GM23338 (cell line): ENCODE data around the gene VARS2. TPM values are rescaled to one million over a fixed set of nuclear protein-coding genes. Genes with fewer than 3 reads are reported as not detected.

ENCODE experiments used
- ATAC-seq: fragments of 200-7000 bp; cut with Tn5 transposase; 3 replicates; pipeline ENCODE4 v1.9.1; 2020
- DNase-seq: peaks from one replicate; pipeline ENCODE4 v3.0.0-alpha.2; 2015; ENCODE audit warnings: low spot score
- H2AFZ ChIP-seq: fragments of 200-600 bp; sonication (generic); 2 replicates; pipeline ENCODE4 v1.8.0; 2016; ENCODE audit warnings: antibody characterized with exemption, mild to moderate bottlenecking, moderate library complexity
- H3F3A ChIP-seq: fragments of 200-600 bp; sonication (generic); replicated peaks from 2 replicates; pipeline ENCODE4 v1.8.0; 2017; ENCODE audit warnings: antibody characterized with exemption, mixed run types, low read depth
- H3K27ac ChIP-seq: fragments of 200-600 bp; sonication (generic); 2 replicates; pipeline ENCODE4 v1.6.1; 2016; ENCODE audit warnings: low read depth
- H3K27me3 ChIP-seq: fragments of 200-600 bp; sonication (generic); 2 replicates; pipeline ENCODE4 v1.8.0; 2016; ENCODE audit warnings: mild to moderate bottlenecking, mixed run types, moderate library complexity; ENCODE audit not compliant: insufficient read depth
- H3K36me3 ChIP-seq: fragments of 200-600 bp; sonication (generic); 2 replicates; pipeline ENCODE4 v1.8.0; 2016; ENCODE audit warnings: mild to moderate bottlenecking; ENCODE audit not compliant: insufficient read depth
- H3K4me1 ChIP-seq: fragments of 200-600 bp; sonication (generic); 2 replicates; pipeline ENCODE4 v1.8.0; 2016; ENCODE audit warnings: mild to moderate bottlenecking, moderate library complexity; ENCODE audit not compliant: insufficient read depth
- H3K4me2 ChIP-seq: fragments of 200-600 bp; sonication (generic); 2 replicates; pipeline ENCODE4 v1.7.1; 2017; ENCODE audit warnings: mixed run types
- H3K4me3 ChIP-seq: fragments of 200-600 bp; sonication (generic); 2 replicates; pipeline ENCODE4 v1.6.1; 2016; ENCODE audit warnings: mixed run types
- H3K79me2 ChIP-seq: fragments of 200-600 bp; sonication (generic); replicated peaks from 2 replicates; pipeline ENCODE4 v1.8.0; 2017; ENCODE audit warnings: mild to moderate bottlenecking; ENCODE audit not compliant: insufficient read depth
- H3K9me2 ChIP-seq: fragments of 200-600 bp; sonication (generic); 2 replicates; pipeline ENCODE4 v1.8.0; 2017; ENCODE audit not compliant: insufficient read depth
- H4K20me1 ChIP-seq: fragments of 200-600 bp; sonication (generic); replicated peaks from 2 replicates; pipeline ENCODE4 v1.8.0; 2017; ENCODE audit warnings: mild to moderate bottlenecking; ENCODE audit not compliant: insufficient read depth
- H3K27ac Mint-ChIP-seq: 2 replicates; pipeline ENCODE4 v1.8.0; 2020; ENCODE audit warnings: inconsistent platforms, mild to moderate bottlenecking, moderate library complexity, mixed read lengths
- H3K27me3 Mint-ChIP-seq: 3 replicates; pipeline ENCODE4 v1.8.0; 2022; ENCODE audit warnings: low read depth, mild to moderate bottlenecking, moderate library complexity, mixed read lengths, inconsistent platforms; ENCODE audit not compliant: insufficient read depth, poor library complexity
- H3K36me3 Mint-ChIP-seq: 3 replicates; pipeline ENCODE4 v1.8.0; 2021; ENCODE audit warnings: low read depth, mild to moderate bottlenecking, inconsistent platforms, moderate library complexity, mixed read lengths
- H3K4me1 Mint-ChIP-seq: 3 replicates; pipeline ENCODE4 v1.8.0; 2020; ENCODE audit warnings: mild to moderate bottlenecking, inconsistent platforms, mixed read lengths
- H3K4me3 Mint-ChIP-seq: 3 replicates; pipeline ENCODE4 v1.8.0; 2021; ENCODE audit warnings: moderate library complexity, mild to moderate bottlenecking, inconsistent platforms, mixed read lengths
- H3K9me3 Mint-ChIP-seq: 3 replicates; pipeline ENCODE4 v1.8.0; 2020; ENCODE audit warnings: moderate library complexity, mild to moderate bottlenecking, inconsistent platforms, mixed read lengths
- CREB1 ChIP-seq: fragments of 250-450 bp; sonication (Bioruptor Pico); IDR thresholded peaks from 2 replicates; pipeline ENCODE4 v1.5.0; 2020; ENCODE audit warnings: low read depth, mild to moderate bottlenecking, moderate library complexity
- EZH2 ChIP-seq: fragments of 200-600 bp; sonication (generic); IDR thresholded peaks from one replicate; pipeline ENCODE4 v1.8.0; 2017; ENCODE audit warnings: antibody characterized with exemption, mild to moderate bottlenecking, low read depth; ENCODE audit not compliant: unreplicated experiment
- EZH2phosphoT487 ChIP-seq: fragments of 200-600 bp; sonication (generic); IDR thresholded peaks from one replicate; pipeline ENCODE4 v1.8.1; 2018; ENCODE audit warnings: antibody characterized with exemption; ENCODE audit not compliant: unreplicated experiment
- JUNB ChIP-seq: IDR thresholded peaks from one replicate; pipeline ENCODE4 v1.6.1; 2016; ENCODE audit warnings: antibody characterized with exemption; ENCODE audit not compliant: unreplicated experiment
- NANOG ChIP-seq: IDR thresholded peaks from 2 replicates; pipeline ENCODE4 v1.6.1; 2016; ENCODE audit warnings: antibody characterized with exemption, borderline replicate concordance
- POLR2AphosphoS5 ChIP-seq: IDR thresholded peaks from 2 replicates; pipeline ENCODE4 v1.6.1; 2016; ENCODE audit warnings: antibody characterized with exemption, low read depth
- STAT1 ChIP-seq: IDR thresholded peaks from one replicate; pipeline ENCODE4 v1.6.1; 2016; ENCODE audit warnings: antibody characterized with exemption; ENCODE audit not compliant: unreplicated experiment
- ZNF114 ChIP-seq: fragments of 250-450 bp; sonication (Bioruptor Pico); IDR thresholded peaks from 2 replicates; pipeline ENCODE4 v1.5.0; 2020; ENCODE audit warnings: mild to moderate bottlenecking, moderate library complexity
- ZNF331 ChIP-seq: fragments of 250-450 bp; sonication (Bioruptor Pico); IDR thresholded peaks from 2 replicates; pipeline ENCODE4 v1.5.0; 2020; ENCODE audit warnings: low read depth, mild to moderate bottlenecking, moderate library complexity
- polyA plus RNA-seq: library from polyadenylated mRNA; unstranded; fragments of >200 nt; fragmentation: Nextera tagmentation; extraction: Ambion mirVana; gene quantifications from 2 replicates; pipeline ENCODE4 v1.2.1, GENCODE V29; 2016
- total RNA-seq: library from RNA; depleted of rRNA; stranded (reverse); fragments of >200 nt; shearing (Covaris generic); gene quantifications from 2 replicates; pipeline ENCODE4 v1.2.3, GENCODE V29; 2014
- TF ChIP-seq, protein P1 (sequence below), 2 experiments: fragments of 200-600 bp in 1 of 2; sonication (generic) in 1 of 2; conservative IDR thresholded peaks; 2 replicates each; pipeline versions ENCODE4 v1.5.1 to v1.6.1; 2016 to 2017; ENCODE audit warnings: antibody characterized with exemption in 2 of 2, low read depth in 2 of 2, mild to moderate bottlenecking in 2 of 2, moderate library complexity in 1 of 2
- TF ChIP-seq, protein P2 (sequence below): IDR thresholded peaks from one replicate; pipeline ENCODE4 v1.6.1; 2018; ENCODE audit warnings: antibody characterized with exemption; ENCODE audit not compliant: unreplicated experiment
- TF ChIP-seq, protein P3 (sequence below): IDR thresholded peaks from 2 replicates; pipeline ENCODE4 v1.6.1; 2016; ENCODE audit warnings: antibody characterized with exemption
- TF ChIP-seq, protein P4 (sequence below): fragments of 250-450 bp; sonication (Bioruptor Pico); IDR thresholded peaks from 2 replicates; pipeline ENCODE4 v1.5.0; 2020; ENCODE audit warnings: mild to moderate bottlenecking, moderate library complexity

VARS2 gene
- total and polyA plus RNA-seq, 2 experiments from 2014 or later = 13.7 to 36.4 TPM

DNA sequence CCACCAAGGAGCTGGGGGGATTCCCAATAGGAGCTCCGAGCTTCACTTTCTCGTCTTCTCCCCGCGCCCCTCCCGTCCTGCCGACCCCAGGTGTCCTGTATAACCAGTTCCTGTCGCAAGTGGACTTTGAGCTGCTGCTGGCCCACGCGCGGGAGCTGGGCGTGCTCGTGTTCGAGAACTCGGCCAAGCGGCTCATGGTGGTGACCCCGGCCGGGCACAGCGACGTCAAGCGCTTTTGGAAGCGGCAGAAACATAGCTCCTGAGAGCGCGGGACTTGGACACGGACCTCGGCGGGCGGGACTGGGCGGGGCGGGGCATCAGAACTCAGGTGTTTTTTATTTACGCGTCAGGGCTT is 340 bp upstream of the VARS2 start:
- peaks cover 59% of the 10 kb centered on the region for H3K36me3 Mint-ChIP-seq
- Histone ChIP-seq H3K27me3 (no peaks in the 10 kb centered on the region), H3K4me2 (peak overlapping the region; percentile 97), H3K79me2 (peaks cover 4% of the 10 kb centered on the region), H3K4me1 (peaks cover 8% of the 10 kb centered on the region; the same call in 1 of the 2 replicates), H3K4me3 (peak overlapping the region; percentile 84), H3K36me3 (peaks cover 7% of the 10 kb centered on the region; the same call in 1 of the 2 replicates), H4K20me1 (no peaks in the 10 kb centered on the region), H3K9me2 (no peaks in the 10 kb centered on the region), H3F3A (0 out of 2 replicates have a peak, but pooled peaks cover 17% of the 10 kb centered on the region), H2AFZ (peak overlapping the region; percentile 93), H3K27ac (peak overlapping the region; percentile 59; the same call in 1 of the 2 replicates)
- ATAC-seq (peak; percentile 61), DNase-seq (peak; percentile 73)
- H3K27me3 Mint-ChIP-seq = peaks cover 18% of the 10 kb centered on the region
- H3K4me1 Mint-ChIP-seq = peaks cover 20% of the 10 kb centered on the region
- H3K9me3 Mint-ChIP-seq = no peaks in the 10 kb centered on the region
- peak overlapping the region; percentile 89 for H3K4me3 Mint-ChIP-seq
- TF ChIP-seq, protein P1, sequence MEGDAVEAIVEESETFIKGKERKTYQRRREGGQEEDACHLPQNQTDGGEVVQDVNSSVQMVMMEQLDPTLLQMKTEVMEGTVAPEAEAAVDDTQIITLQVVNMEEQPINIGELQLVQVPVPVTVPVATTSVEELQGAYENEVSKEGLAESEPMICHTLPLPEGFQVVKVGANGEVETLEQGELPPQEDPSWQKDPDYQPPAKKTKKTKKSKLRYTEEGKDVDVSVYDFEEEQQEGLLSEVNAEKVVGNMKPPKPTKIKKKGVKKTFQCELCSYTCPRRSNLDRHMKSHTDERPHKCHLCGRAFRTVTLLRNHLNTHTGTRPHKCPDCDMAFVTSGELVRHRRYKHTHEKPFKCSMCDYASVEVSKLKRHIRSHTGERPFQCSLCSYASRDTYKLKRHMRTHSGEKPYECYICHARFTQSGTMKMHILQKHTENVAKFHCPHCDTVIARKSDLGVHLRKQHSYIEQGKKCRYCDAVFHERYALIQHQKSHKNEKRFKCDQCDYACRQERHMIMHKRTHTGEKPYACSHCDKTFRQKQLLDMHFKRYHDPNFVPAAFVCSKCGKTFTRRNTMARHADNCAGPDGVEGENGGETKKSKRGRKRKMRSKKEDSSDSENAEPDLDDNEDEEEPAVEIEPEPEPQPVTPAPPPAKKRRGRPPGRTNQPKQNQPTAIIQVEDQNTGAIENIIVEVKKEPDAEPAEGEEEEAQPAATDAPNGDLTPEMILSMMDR (conservative IDR thresholded peaks at IDR 0.05; ENCODE audit: low read depth in 2 of 2) = no peak
- TF ChIP-seq EZH2 = no peak
- TF ChIP-seq CREB1 (CRISPR knock-in tag) = no peak
- TF ChIP-seq, protein P2, sequence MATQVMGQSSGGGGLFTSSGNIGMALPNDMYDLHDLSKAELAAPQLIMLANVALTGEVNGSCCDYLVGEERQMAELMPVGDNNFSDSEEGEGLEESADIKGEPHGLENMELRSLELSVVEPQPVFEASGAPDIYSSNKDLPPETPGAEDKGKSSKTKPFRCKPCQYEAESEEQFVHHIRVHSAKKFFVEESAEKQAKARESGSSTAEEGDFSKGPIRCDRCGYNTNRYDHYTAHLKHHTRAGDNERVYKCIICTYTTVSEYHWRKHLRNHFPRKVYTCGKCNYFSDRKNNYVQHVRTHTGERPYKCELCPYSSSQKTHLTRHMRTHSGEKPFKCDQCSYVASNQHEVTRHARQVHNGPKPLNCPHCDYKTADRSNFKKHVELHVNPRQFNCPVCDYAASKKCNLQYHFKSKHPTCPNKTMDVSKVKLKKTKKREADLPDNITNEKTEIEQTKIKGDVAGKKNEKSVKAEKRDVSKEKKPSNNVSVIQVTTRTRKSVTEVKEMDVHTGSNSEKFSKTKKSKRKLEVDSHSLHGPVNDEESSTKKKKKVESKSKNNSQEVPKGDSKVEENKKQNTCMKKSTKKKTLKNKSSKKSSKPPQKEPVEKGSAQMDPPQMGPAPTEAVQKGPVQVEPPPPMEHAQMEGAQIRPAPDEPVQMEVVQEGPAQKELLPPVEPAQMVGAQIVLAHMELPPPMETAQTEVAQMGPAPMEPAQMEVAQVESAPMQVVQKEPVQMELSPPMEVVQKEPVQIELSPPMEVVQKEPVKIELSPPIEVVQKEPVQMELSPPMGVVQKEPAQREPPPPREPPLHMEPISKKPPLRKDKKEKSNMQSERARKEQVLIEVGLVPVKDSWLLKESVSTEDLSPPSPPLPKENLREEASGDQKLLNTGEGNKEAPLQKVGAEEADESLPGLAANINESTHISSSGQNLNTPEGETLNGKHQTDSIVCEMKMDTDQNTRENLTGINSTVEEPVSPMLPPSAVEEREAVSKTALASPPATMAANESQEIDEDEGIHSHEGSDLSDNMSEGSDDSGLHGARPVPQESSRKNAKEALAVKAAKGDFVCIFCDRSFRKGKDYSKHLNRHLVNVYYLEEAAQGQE = no peak
- no peak for TF ChIP-seq ZNF114
- TF ChIP-seq STAT1 = no peak
- TF ChIP-seq JUNB = no peak
- TF ChIP-seq, protein P3, sequence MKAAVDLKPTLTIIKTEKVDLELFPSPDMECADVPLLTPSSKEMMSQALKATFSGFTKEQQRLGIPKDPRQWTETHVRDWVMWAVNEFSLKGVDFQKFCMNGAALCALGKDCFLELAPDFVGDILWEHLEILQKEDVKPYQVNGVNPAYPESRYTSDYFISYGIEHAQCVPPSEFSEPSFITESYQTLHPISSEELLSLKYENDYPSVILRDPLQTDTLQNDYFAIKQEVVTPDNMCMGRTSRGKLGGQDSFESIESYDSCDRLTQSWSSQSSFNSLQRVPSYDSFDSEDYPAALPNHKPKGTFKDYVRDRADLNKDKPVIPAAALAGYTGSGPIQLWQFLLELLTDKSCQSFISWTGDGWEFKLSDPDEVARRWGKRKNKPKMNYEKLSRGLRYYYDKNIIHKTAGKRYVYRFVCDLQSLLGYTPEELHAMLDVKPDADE = no peak
- no peak for TF ChIP-seq EZH2phosphoT487
- TF ChIP-seq NANOG = no peak
- no peak for TF ChIP-seq POLR2AphosphoS5
- no peak for TF ChIP-seq ZNF331
- TF ChIP-seq, protein P4, sequence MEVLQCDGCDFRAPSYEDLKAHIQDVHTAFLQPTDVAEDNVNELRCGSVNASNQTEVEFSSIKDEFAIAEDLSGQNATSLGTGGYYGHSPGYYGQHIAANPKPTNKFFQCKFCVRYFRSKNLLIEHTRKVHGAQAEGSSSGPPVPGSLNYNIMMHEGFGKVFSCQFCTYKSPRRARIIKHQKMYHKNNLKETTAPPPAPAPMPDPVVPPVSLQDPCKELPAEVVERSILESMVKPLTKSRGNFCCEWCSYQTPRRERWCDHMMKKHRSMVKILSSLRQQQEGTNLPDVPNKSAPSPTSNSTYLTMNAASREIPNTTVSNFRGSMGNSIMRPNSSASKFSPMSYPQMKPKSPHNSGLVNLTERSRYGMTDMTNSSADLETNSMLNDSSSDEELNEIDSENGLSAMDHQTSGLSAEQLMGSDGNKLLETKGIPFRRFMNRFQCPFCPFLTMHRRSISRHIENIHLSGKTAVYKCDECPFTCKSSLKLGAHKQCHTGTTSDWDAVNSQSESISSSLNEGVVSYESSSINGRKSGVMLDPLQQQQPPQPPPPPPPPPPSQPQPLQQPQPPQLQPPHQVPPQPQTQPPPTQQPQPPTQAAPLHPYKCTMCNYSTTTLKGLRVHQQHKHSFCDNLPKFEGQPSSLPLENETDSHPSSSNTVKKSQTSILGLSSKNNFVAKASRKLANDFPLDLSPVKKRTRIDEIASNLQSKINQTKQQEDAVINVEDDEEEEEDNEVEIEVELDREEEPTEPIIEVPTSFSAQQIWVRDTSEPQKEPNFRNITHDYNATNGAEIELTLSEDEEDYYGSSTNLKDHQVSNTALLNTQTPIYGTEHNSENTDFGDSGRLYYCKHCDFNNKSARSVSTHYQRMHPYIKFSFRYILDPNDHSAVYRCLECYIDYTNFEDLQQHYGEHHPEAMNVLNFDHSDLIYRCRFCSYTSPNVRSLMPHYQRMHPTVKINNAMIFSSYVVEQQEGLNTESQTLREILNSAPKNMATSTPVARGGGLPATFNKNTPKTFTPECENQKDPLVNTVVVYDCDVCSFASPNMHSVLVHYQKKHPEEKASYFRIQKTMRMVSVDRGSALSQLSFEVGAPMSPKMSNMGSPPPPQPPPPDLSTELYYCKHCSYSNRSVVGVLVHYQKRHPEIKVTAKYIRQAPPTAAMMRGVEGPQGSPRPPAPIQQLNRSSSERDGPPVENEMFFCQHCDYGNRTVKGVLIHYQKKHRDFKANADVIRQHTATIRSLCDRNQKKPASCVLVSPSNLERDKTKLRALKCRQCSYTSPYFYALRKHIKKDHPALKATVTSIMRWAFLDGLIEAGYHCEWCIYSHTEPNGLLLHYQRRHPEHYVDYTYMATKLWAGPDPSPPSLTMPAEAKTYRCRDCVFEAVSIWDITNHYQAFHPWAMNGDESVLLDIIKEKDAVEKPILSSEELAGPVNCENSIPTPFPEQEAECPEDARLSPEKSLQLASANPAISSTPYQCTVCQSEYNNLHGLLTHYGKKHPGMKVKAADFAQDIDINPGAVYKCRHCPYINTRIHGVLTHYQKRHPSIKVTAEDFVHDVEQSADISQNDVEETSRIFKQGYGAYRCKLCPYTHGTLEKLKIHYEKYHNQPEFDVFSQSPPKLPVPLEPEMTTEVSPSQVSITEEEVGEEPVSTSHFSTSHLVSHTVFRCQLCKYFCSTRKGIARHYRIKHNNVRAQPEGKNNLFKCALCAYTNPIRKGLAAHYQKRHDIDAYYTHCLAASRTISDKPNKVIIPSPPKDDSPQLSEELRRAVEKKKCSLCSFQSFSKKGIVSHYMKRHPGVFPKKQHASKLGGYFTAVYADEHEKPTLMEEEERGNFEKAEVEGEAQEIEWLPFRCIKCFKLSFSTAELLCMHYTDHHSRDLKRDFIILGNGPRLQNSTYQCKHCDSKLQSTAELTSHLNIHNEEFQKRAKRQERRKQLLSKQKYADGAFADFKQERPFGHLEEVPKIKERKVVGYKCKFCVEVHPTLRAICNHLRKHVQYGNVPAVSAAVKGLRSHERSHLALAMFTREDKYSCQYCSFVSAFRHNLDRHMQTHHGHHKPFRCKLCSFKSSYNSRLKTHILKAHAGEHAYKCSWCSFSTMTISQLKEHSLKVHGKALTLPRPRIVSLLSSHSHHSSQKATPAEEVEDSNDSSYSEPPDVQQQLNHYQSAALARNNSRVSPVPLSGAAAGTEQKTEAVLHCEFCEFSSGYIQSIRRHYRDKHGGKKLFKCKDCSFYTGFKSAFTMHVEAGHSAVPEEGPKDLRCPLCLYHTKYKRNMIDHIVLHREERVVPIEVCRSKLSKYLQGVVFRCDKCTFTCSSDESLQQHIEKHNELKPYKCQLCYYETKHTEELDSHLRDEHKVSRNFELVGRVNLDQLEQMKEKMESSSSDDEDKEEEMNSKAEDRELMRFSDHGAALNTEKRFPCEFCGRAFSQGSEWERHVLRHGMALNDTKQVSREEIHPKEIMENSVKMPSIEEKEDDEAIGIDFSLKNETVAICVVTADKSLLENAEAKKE (CRISPR knock-in tag) = no peak
- no peak overlapping the region for H3K27ac Mint-ChIP-seq
